ENCODE measurements around the gene PNMA3. TPM values are rescaled to one million over a fixed set of nuclear protein-coding genes. Genes with fewer than 3 reads are reported as not detected.

PNMA3 gene
- total and polyA plus RNA-seq, 10 of the 15 experiments (the other 5 are each of a cell fraction or from before 2014, with no cell fraction given), result 0.06 TPM; not detected in 9

DNA sequence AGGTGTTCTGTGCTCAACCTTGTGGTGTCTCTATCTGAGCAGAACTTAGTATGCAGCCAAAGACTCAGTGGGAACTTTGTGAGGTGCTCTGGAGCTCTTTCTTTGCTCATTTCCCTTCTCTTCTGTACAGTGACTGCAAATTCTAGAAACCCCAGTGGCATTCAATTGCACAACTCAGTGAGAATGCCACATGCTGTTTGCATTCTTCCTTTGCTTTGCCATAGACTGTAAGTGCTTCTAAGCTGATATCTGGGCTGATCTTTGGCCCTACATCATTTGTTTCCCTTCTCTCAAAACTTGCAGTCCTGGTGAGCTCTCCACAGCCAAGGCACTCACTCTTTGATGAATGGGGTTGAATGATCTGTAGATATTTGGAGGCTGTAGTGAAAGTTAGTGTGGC is 7.0 kb downstream of the PNMA3 start:
- POLR2A ChIA-PET, result no interaction called here
- Histone ChIP-seq H3K27me3 (replicated peaks in 1 of 2; ENCODE audit: control insufficient read depth in 2 of 2, insufficient read depth in 2 of 2, low read length in 1 of 2) (no peaks in the 10 kb centered on the region), H3K27ac (ENCODE audit: control insufficient read depth, insufficient read depth) (no peak overlapping the region), H3K4me1 (ENCODE audit: control insufficient read depth, insufficient read depth, low read length) (no peaks in the 10 kb centered on the region), H3K4me2 (ENCODE audit: control insufficient read depth, insufficient read depth) (no peak overlapping the region), H3K36me3 (ENCODE audit: control insufficient read depth in 2 of 2, insufficient read depth in 2 of 2, low read length in 1 of 2) (no peaks in the 10 kb centered on the region), H3K79me2 (ENCODE audit: control insufficient read depth, insufficient read depth, low read length) (no peaks in the 10 kb centered on the region), H4K20me1 (ENCODE audit: control insufficient read depth, insufficient read depth) (no peaks in the 10 kb centered on the region), H3K9me3 (replicated peaks; ENCODE audit: control insufficient read depth, insufficient read depth, low read length) (no peaks in the 10 kb centered on the region), H3K9ac (ENCODE audit: control insufficient read depth, insufficient read depth, low read length) (no peak overlapping the region), H2AFZ (ENCODE audit: control insufficient read depth, low read depth, low read length) (no peak overlapping the region), H3K4me3 (no peak overlapping the region)
- intact Hi-C loops (cut with micrococcal nuclease; ENCODE audit: unreplicated experiment), result loop anchor here (5.0 kb wide), 1 partner anchor 254 kb away; no protein-coding TSS in a partner anchor
- in situ Hi-C loops (cut with MboI), result no loop called here
- TF ChIP-seq, protein P1, sequence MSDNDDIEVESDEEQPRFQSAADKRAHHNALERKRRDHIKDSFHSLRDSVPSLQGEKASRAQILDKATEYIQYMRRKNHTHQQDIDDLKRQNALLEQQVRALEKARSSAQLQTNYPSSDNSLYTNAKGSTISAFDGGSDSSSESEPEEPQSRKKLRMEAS (IDR thresholded peaks at IDR 0.05; ENCODE audit: low read depth, low read length), result no peak
- TF ChIP-seq BMI1 (IDR thresholded peaks at IDR 0.05; ENCODE audit: borderline replicate concordance), result no peak
- TF ChIP-seq KLF5 (IDR thresholded peaks at IDR 0.05; ENCODE audit: partially characterized antibody), result no peak
- no peak for TF ChIP-seq MYB (IDR thresholded peaks at IDR 0.05; ENCODE audit: borderline replicate concordance, low read depth, low read length)
- TF ChIP-seq, protein P2, sequence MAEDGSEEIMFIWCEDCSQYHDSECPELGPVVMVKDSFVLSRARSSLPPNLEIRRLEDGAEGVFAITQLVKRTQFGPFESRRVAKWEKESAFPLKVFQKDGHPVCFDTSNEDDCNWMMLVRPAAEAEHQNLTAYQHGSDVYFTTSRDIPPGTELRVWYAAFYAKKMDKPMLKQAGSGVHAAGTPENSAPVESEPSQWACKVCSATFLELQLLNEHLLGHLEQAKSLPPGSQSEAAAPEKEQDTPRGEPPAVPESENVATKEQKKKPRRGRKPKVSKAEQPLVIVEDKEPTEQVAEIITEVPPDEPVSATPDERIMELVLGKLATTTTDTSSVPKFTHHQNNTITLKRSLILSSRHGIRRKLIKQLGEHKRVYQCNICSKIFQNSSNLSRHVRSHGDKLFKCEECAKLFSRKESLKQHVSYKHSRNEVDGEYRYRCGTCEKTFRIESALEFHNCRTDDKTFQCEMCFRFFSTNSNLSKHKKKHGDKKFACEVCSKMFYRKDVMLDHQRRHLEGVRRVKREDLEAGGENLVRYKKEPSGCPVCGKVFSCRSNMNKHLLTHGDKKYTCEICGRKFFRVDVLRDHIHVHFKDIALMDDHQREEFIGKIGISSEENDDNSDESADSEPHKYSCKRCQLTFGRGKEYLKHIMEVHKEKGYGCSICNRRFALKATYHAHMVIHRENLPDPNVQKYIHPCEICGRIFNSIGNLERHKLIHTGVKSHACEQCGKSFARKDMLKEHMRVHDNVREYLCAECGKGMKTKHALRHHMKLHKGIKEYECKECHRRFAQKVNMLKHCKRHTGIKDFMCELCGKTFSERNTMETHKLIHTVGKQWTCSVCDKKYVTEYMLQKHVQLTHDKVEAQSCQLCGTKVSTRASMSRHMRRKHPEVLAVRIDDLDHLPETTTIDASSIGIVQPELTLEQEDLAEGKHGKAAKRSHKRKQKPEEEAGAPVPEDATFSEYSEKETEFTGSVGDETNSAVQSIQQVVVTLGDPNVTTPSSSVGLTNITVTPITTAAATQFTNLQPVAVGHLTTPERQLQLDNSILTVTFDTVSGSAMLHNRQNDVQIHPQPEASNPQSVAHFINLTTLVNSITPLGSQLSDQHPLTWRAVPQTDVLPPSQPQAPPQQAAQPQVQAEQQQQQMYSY (CRISPR knock-in tag; IDR thresholded peaks at IDR 0.05), result no peak
- no peak for DNase-seq (ENCODE audit: low read depth, low spot score)
- CTCF ChIA-PET, result no interaction called here
- SMC1A ChIA-PET (ENCODE audit: uncharacterized antibody, unreplicated experiment), result no interaction called here
- ATAC-seq, result no peak
- FAIRE-seq, result no peak
- RAD21 ChIA-PET (ENCODE audit: unreplicated experiment), result no interaction called here
- BruUV-seq (replicated peaks), result no TSS peak
